ENCODE data around the gene ATP8B4.

DNA sequence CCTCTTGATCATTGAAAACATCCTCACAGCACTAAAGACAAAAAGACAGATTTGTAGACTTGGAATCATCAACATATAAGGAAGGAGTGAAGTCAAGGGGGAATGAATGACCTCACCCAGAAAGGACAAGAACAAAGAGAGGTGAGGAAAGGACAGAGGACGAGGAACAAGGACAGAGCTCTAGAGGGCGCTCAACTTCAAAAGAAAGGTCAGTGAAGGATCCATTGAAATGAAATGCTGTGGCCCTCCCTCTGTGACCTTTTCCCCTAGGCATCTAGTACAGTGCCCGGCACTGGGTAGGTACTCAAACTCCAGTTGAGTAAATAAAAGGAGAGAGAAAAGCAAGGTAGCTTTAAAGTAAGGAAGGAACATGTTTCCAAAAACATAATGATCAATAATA, 2.6 kb downstream of the ATP8B4 start:
- no peak for TF ChIP-seq EZH2 (IDR thresholded peaks at IDR 0.05; ENCODE audit: low read depth)
- TF ChIP-seq, protein P1, sequence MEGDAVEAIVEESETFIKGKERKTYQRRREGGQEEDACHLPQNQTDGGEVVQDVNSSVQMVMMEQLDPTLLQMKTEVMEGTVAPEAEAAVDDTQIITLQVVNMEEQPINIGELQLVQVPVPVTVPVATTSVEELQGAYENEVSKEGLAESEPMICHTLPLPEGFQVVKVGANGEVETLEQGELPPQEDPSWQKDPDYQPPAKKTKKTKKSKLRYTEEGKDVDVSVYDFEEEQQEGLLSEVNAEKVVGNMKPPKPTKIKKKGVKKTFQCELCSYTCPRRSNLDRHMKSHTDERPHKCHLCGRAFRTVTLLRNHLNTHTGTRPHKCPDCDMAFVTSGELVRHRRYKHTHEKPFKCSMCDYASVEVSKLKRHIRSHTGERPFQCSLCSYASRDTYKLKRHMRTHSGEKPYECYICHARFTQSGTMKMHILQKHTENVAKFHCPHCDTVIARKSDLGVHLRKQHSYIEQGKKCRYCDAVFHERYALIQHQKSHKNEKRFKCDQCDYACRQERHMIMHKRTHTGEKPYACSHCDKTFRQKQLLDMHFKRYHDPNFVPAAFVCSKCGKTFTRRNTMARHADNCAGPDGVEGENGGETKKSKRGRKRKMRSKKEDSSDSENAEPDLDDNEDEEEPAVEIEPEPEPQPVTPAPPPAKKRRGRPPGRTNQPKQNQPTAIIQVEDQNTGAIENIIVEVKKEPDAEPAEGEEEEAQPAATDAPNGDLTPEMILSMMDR (conservative IDR thresholded peaks at IDR 0.05), result peak; percentile 42; the same call in 1 of the 2 replicates
